ENCODE data around the gene SMIM35. TPM values are rescaled to one million over a fixed set of nuclear protein-coding genes. Genes with fewer than 3 reads are reported as not detected.

SMIM35 gene
- total and polyA plus RNA-seq, 4 donors, result 0.06 to 0.17 (median 0.11) TPM

- H3K36me3 ChIP-seq (ENCODE audit: control insufficient read depth in 4 of 4, insufficient read depth in 4 of 4, low read length in 4 of 4), result no peaks in the 10 kb centered on the region
- ATAC-seq (ENCODE audit: insufficient read depth, low FRiP score) (no peak), DNase-seq (no peak)
- 55 to 75% methylated on average over 6 of the region's 6 CpGs for WGBS, 2 donors
- H3K27me3 ChIP-seq (ENCODE audit: control insufficient read depth in 3 of 3, insufficient read depth in 3 of 3, low read length in 2 of 3), result no peaks in the 10 kb centered on the region
- peaks cover 0 to 2% (median 0%) of the 10 kb centered on the region in 4 donors for H3K9me3 ChIP-seq (ENCODE audit: control insufficient read depth in 4 of 4, insufficient read depth in 3 of 4, low read length in 3 of 4)
- no peak overlapping the region for H3K4me3 ChIP-seq
- TF ChIP-seq CTCF (IDR thresholded peaks at IDR 0.05; ENCODE audit: control extremely low read depth, extremely low read depth), result no peak
- no peaks in the 10 kb centered on the region for H3K4me1 ChIP-seq (ENCODE audit: control insufficient read depth in 5 of 5, insufficient read depth in 5 of 5, low read length in 5 of 5)
- H3K9ac ChIP-seq (ENCODE audit: insufficient read depth in 1 of 2, low read length in 2 of 2), result no peak overlapping the region
- H3K27ac ChIP-seq (ENCODE audit: low read depth in 1 of 2, low read length in 1 of 2), result no peak overlapping the region
Measured at GRCh38 chr11:118129471-118130172, 42.9 kb upstream of the SMIM35 start.

- no peak for DNase-seq
- 65 to 69% methylated on average over 11 of the region's 11 CpGs for WGBS, 2 donors
Measured at GRCh38 chr11:118128721-118129470, 42.1 kb upstream of the SMIM35 start.

GRCh38 chr11:118128310-118128709, 41.5 kb upstream of the SMIM35 start:
- ATAC-seq (ENCODE audit: insufficient read depth, low FRiP score) (no peak), DNase-seq (no peak)
- TF ChIP-seq CTCF (IDR thresholded peaks at IDR 0.05; ENCODE audit: control extremely low read depth, extremely low read depth), result no peak
- Histone ChIP-seq H3K9ac (ENCODE audit: insufficient read depth in 1 of 2, low read length in 2 of 2) (no peak overlapping the region), H3K4me3 (no peak overlapping the region), H3K9me3 (ENCODE audit: control insufficient read depth in 4 of 4, insufficient read depth in 3 of 4, low read length in 3 of 4) (no peaks in the 10 kb centered on the region), H3K27ac (ENCODE audit: low read depth in 1 of 2, low read length in 1 of 2) (no peak overlapping the region), H3K4me1 (ENCODE audit: control insufficient read depth in 5 of 5, insufficient read depth in 5 of 5, low read length in 5 of 5) (no peaks in the 10 kb centered on the region), H3K36me3 (ENCODE audit: control insufficient read depth in 4 of 4, insufficient read depth in 4 of 4, low read length in 4 of 4) (no peaks in the 10 kb centered on the region), H3K27me3 (ENCODE audit: control insufficient read depth in 3 of 3, insufficient read depth in 3 of 3, low read length in 2 of 3) (no peaks in the 10 kb centered on the region)
- 71 to 72% methylated on average over 4 of the region's 4 CpGs for WGBS, 2 donors

More at GRCh38 chr11:118128721-118129470, 42.1 kb upstream of the SMIM35 start:
- Histone ChIP-seq H3K9me3 (ENCODE audit: control insufficient read depth in 4 of 4, insufficient read depth in 3 of 4, low read length in 3 of 4) (peaks cover 0 to 2% (median 0%) of the 10 kb centered on the region in 4 donors), H3K9ac (ENCODE audit: insufficient read depth in 1 of 2, low read length in 2 of 2) (no peak overlapping the region), H3K27me3 (ENCODE audit: control insufficient read depth in 3 of 3, insufficient read depth in 3 of 3, low read length in 2 of 3) (no peaks in the 10 kb centered on the region), H3K36me3 (ENCODE audit: control insufficient read depth in 4 of 4, insufficient read depth in 4 of 4, low read length in 4 of 4) (no peaks in the 10 kb centered on the region), H3K27ac (ENCODE audit: low read depth in 1 of 2, low read length in 1 of 2) (no peak overlapping the region), H3K4me1 (ENCODE audit: control insufficient read depth in 5 of 5, insufficient read depth in 5 of 5, low read length in 5 of 5) (no peaks in the 10 kb centered on the region), H3K4me3 (no peak overlapping the region)
- TF ChIP-seq CTCF (IDR thresholded peaks at IDR 0.05; ENCODE audit: control extremely low read depth, extremely low read depth), result no peak
- ATAC-seq (ENCODE audit: insufficient read depth, low FRiP score), result no peak

Data from lung (tissue), 12 donors.